ENCODE measurements around the gene ACRV1. TPM values are rescaled to one million over a fixed set of nuclear protein-coding genes. Genes with fewer than 3 reads are reported as not detected.

ACRV1 gene
- polyA plus RNA-seq, 2 of the 4 experiments (the other 2 are of a cell fraction): 0.13 to 0.19 TPM

GRCh38 chr11:125692887-125693286, 12.2 kb upstream of the ACRV1 start:
- FAIRE-seq (no peak), ATAC-seq (no peak), DNase-seq (ENCODE audit: low read depth in 1 of 2, low spot score in 1 of 2) (no peak)
- Histone ChIP-seq H3K9me3 (no peaks in the 10 kb centered on the region), H3K4me2 (no peak overlapping the region), H3K4me3 (no peak overlapping the region), H3K27ac (no peak overlapping the region), H3K4me1 (no peaks in the 10 kb centered on the region)
- WGBS (ENCODE audit: missing lambda C conversion rate): 24% methylated on average over 4 of the region's 5 CpGs
- CTCF ChIA-PET: interaction anchor here (0.6 kb wide), 1 partner anchor 1542 kb away, joined by 3 read pairs; no protein-coding TSS in a partner anchor
- TF ChIP-seq RAD21 (conservative IDR thresholded peaks at IDR 0.05 in 1 of 2, IDR thresholded peaks at IDR 0.05 in 1 of 2) (no peak), RCOR1 (IDR thresholded peaks at IDR 0.05; ENCODE audit: low read depth, low read length) (no peak), HEYL (CRISPR knock-in tag; IDR thresholded peaks at IDR 0.05) (no peak), ESRRA (IDR thresholded peaks at IDR 0.05; ENCODE audit: borderline replicate concordance, low read length) (no peak), E2F6 (IDR thresholded peaks at IDR 0.05; ENCODE audit: borderline replicate concordance, low read depth) (no peak), MAFK (IDR thresholded peaks at IDR 0.05; ENCODE audit: partially characterized antibody) (no peak), PHF8 (IDR thresholded peaks at IDR 0.05; ENCODE audit: borderline replicate concordance, low read depth) (no peak), CHD4 (IDR thresholded peaks at IDR 0.05; ENCODE audit: borderline replicate concordance) (no peak), RNF2 (IDR thresholded peaks at IDR 0.05; ENCODE audit: borderline replicate concordance, low read depth) (no peak), CBX2 (IDR thresholded peaks at IDR 0.05; ENCODE audit: borderline replicate concordance, low read depth) (no peak), KDM1A (IDR thresholded peaks at IDR 0.05; ENCODE audit: low read depth) (no peak), BHLHE40 (IDR thresholded peaks at IDR 0.05; ENCODE audit: low read depth, low read length) (no peak), GATA3 (IDR thresholded peaks at IDR 0.05; ENCODE audit: borderline replicate concordance) (no peak), EP300 (IDR thresholded peaks at IDR 0.05) (no peak), ELK1 (IDR thresholded peaks at IDR 0.05; ENCODE audit: low read depth, low read length) (no peak), POLR2AphosphoS2 (conservative IDR thresholded peaks at IDR 0.05; ENCODE audit: low read length) (no peak), HOXB13 (CRISPR knock-in tag; IDR thresholded peaks at IDR 0.05; ENCODE audit: low read depth) (no peak), TFCP2L1 (CRISPR knock-in tag; IDR thresholded peaks at IDR 0.05) (no peak)
- POLR2A ChIA-PET: interaction anchor here (0.7 kb wide), 1 partner anchor 52 kb away, joined by 5 read pairs; no protein-coding TSS in a partner anchor

- Histone ChIP-seq H3K27ac (no peak overlapping the region), H3K4me3 (no peak overlapping the region), H3K4me1 (no peaks in the 10 kb centered on the region), H3K9me3 (no peaks in the 10 kb centered on the region), H3K4me2 (no peak overlapping the region)
- no peak for TF ChIP-seq RARB (CRISPR knock-in tag; IDR thresholded peaks at IDR 0.05)
- no peak for TF ChIP-seq HOXB5 (CRISPR knock-in tag; IDR thresholded peaks at IDR 0.05)
- TF ChIP-seq SMC3 (IDR thresholded peaks at IDR 0.05): no peak
- ATAC-seq (no peak), FAIRE-seq (no peak), DNase-seq (ENCODE audit: low read depth in 1 of 2, low spot score in 1 of 2) (no peak)
- WGBS (ENCODE audit: missing lambda C conversion rate): 94% methylated on average over 2 of the region's 2 CpGs
- ChIA-PET POLR2A (no interaction called here), CTCF (no interaction called here)
These were observed 9.4 kb upstream of the ACRV1 start for GRCh38 chr11:125690006-125690405.

- no peak overlapping the region for H3K4me2 ChIP-seq
- WGBS (ENCODE audit: missing lambda C conversion rate): 61% methylated on average over 6 of the region's 6 CpGs
- ATAC-seq (no peak), DNase-seq (ENCODE audit: low read depth in 1 of 2, low spot score in 1 of 2) (no peak), FAIRE-seq (no peak)
- no peaks in the 10 kb centered on the region for H3K9me3 ChIP-seq
- TF ChIP-seq GATA3 (IDR thresholded peaks at IDR 0.05; ENCODE audit: borderline replicate concordance): no peak
- TF ChIP-seq MAFK (IDR thresholded peaks at IDR 0.05; ENCODE audit: partially characterized antibody): no peak
- no peaks in the 10 kb centered on the region for H3K4me1 ChIP-seq
- H3K27ac ChIP-seq: no peak overlapping the region
- ChIA-PET CTCF (no interaction called here), POLR2A (no interaction called here)
- H3K4me3 ChIP-seq: no peak overlapping the region
These were observed 8.7 kb upstream of the ACRV1 start for GRCh38 chr11:125689274-125689859.

Measured in A549 (cell line).